Adrenal gland (tissue), 12 donors: Measurements from ENCODE around the gene TOP2A. TPM values are rescaled to one million over a fixed set of nuclear protein-coding genes. Genes with fewer than 3 reads are reported as not detected.

Experiments
- DNase-seq, 7 donors: peaks; one replicate each; pipeline ENCODE4 v3.0.0-alpha.2; 2019 to 2020
- H3K27ac ChIP-seq, 5 donors: fragments of 200-600 bp; sonication (generic) in 4 of 5; 1 replicate in 3 of 5; 2 replicates in 2 of 5; pipeline versions ENCODE4 v1.5.1 to v1.8.0; 2016 to 2020; ENCODE audit warnings: mild to moderate bottlenecking in 1 of 5
- H3K27me3 ChIP-seq: fragments of 200-600 bp; 2 replicates; pipeline ENCODE4 v1.8.0; 2021
- H3K36me3 ChIP-seq, 2 donors: fragments of 200-600 bp; replicated peaks in 1 of 2; 1 replicate in 1 of 2; 2 replicates in 1 of 2; pipeline versions ENCODE4 v1.5.1 to v1.8.0; 2018 to 2022
- H3K4me1 ChIP-seq, 2 donors: fragments of 200-600 bp; replicated peaks in 1 of 2; 1 replicate in 1 of 2; 2 replicates in 1 of 2; pipeline versions ENCODE4 v1.5.1 to v1.8.0; 2018 to 2021
- H3K4me3 ChIP-seq, 4 donors: fragments of 200-600 bp; sonication (generic) in 3 of 4; one replicate each; pipeline ENCODE4 v1.5.1; 2016 to 2018
- H3K9me3 ChIP-seq, 3 donors: fragments of 200-600 bp; sonication (generic) in 1 of 3; replicated peaks in 1 of 3; 1 replicate in 2 of 3; 2 replicates in 1 of 3; pipeline versions ENCODE4 v1.5.1 to v1.8.0; 2016 to 2021
- POLR2A ChIP-seq, 2 donors: fragments of 450-650 bp; IDR thresholded peaks; one replicate each; pipeline ENCODE4 v1.6.1; 2017; ENCODE audit warnings: antibody characterized with exemption in 2 of 2, mild to moderate bottlenecking in 2 of 2, moderate library complexity in 1 of 2
- WGBS, 4 donors: extraction: QIAGEN DNeasy Blood & Tissue Kit in 2 of 4; methylation state at CpG; one replicate each; pipeline versions ENCODE4 v1.1.5 to v1.1.7; 2013 to 2017; 5-methylcytosine and 5-hydroxymethylcytosine counted together
- intact Hi-C, 2 donors: fragments of 100-400 bp; cut with DNase I; formaldehyde crosslinking; loops; one replicate each; pipeline versions ENCODE4 v1.14.1 to v1.15.0; 2022 to 2023
- polyA plus RNA-seq, 3 donors: library from polyadenylated mRNA; stranded (reverse); fragments of 200-250 nt in 2 of 3; fragments of 350-450 nt in 1 of 3; fragmentation: Illumina TruSeq in 1 of 3; extraction: RNeasy Lipid Tissue Mini Kit (QIAGEN cat#74804) in 1 of 3; gene quantifications; one replicate each; pipeline ENCODE4 v1.2.3, GENCODE V29; 2013 to 2014
- total RNA-seq, 9 donors: library from RNA; depleted of rRNA in 4 of 9; stranded (reverse); fragments of >200 nt in 4 of 9; fragments of 120-200 nt in 1 of 9; fragmentation: NEBNext Ultra II Directional in 1 of 9; extraction: Animal tissue kit (Norgen Biotek cat#: 25700) in 1 of 9; gene quantifications; one replicate each; pipeline versions ENCODE4 v1.1.0 to v1.2.4, GENCODE V29; 2013 to 2023
- TF ChIP-seq, protein P1 (sequence below), 6 experiments: fragments of 450-650 bp in 4 of 6; fragments of 200-600 bp in 2 of 6; sonication (generic) in 1 of 6; IDR thresholded peaks; 1 replicate in 5 of 6; 2 replicates in 1 of 6; pipeline versions ENCODE4 v1.5.1 to v1.8.0; 2016 to 2021; ENCODE audit warnings: antibody characterized with exemption in 6 of 6, mild to moderate bottlenecking in 2 of 6, moderate library complexity in 1 of 6
- donor health status: healthy with polysubstance abuse.
- donor health status: Bipolar disorder and iron deficiency.
- donor health status: DM: yes; HTN: yes; CAD: no.
- donor health status: DM: no; HTN: no; CAD: no.
- donor health status: DM: no; HTN: no; CAD: no.
- donor health status: DM: yes; HTN: yes; CAD: no.

Gene TOP2A
- total and polyA plus RNA-seq, 12 donors: 0.32 to 51.1 (median 3.8) TPM

- H3K4me3 ChIP-seq: no peak overlapping the region
- peak overlapping the region in 2 of 5 donors; percentile 3 to 50 for H3K27ac ChIP-seq
- H3K27me3 ChIP-seq: no peaks in the 10 kb centered on the region
- TF ChIP-seq, protein P1, sequence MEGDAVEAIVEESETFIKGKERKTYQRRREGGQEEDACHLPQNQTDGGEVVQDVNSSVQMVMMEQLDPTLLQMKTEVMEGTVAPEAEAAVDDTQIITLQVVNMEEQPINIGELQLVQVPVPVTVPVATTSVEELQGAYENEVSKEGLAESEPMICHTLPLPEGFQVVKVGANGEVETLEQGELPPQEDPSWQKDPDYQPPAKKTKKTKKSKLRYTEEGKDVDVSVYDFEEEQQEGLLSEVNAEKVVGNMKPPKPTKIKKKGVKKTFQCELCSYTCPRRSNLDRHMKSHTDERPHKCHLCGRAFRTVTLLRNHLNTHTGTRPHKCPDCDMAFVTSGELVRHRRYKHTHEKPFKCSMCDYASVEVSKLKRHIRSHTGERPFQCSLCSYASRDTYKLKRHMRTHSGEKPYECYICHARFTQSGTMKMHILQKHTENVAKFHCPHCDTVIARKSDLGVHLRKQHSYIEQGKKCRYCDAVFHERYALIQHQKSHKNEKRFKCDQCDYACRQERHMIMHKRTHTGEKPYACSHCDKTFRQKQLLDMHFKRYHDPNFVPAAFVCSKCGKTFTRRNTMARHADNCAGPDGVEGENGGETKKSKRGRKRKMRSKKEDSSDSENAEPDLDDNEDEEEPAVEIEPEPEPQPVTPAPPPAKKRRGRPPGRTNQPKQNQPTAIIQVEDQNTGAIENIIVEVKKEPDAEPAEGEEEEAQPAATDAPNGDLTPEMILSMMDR (IDR thresholded peaks at IDR 0.05): no peak
- no peak for TF ChIP-seq POLR2A (IDR thresholded peaks at IDR 0.05)
- DNase-seq: peak in 4 of 7 donors; percentile 19 to 65 (median 34)
- WGBS, 4 donors: 59 to 74% (median 69%) methylated on average over 15 to 30 of the region's 30 CpGs
- H3K36me3 ChIP-seq: peaks cover 0 to 37% of the 10 kb centered on the region in 2 donors
- intact Hi-C loops: loop anchor here in 1 of 2 donors (2.0 to 10.0 kb wide), 2 partner anchors 50 to 160 kb away; no protein-coding TSS in a partner anchor
- peaks cover 7 to 44% of the 10 kb centered on the region in 2 donors for H3K4me1 ChIP-seq
- H3K9me3 ChIP-seq: no peaks in the 10 kb centered on the region
Observed at GRCh38 chr17:40354221-40355122, 63.2 kb downstream of the TOP2A start.

DNA sequence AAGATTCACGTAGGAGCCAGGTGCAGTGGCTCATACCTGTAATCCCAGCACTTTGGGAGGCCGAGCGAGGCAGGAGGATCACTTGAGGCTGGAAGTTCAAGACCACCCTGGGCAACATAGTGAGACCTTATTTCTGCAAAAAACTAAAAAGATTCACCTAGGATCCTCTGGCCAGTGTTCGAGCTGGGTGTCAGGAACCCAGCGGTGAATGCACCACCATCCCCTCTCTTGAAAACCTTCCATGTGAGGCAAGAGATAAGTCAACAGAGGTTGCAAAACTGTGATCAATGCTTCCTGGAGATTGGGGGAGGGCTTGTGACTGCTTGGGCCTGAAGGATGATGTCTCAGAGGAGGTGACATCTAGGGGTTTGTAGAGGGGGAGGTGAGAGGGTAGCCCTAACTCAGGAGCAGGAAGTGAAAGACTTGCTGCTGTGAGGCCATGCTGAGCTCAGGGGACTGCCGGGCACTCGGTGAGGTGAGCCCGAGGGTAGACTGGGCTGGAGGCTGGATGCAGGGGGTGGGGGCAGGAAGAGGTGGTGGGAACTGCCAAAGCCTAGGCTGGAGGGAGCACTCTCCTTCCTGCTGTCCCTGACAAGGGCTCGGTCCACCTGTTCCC lies 64.8 kb downstream of the TOP2A start:
- H3K4me1 ChIP-seq: peaks cover 22 to 52% of the 10 kb centered on the region in 2 donors
- no peak for TF ChIP-seq POLR2A (IDR thresholded peaks at IDR 0.05)
- TF ChIP-seq, protein P1 (IDR thresholded peaks at IDR 0.05): no peak
- WGBS, 4 donors: 68 to 81% (median 75%) methylated on average over 9 of the region's 9 CpGs
- intact Hi-C loops: loop anchor here (2.0 to 10.0 kb wide), 3 partner anchors 42 to 158 kb away; no protein-coding TSS in a partner anchor
- peak overlapping the region in 2 of 5 donors; percentile 72 to 100 for H3K27ac ChIP-seq
- DNase-seq: peak in 2 of 7 donors; percentile 32 to 62
- H3K36me3 ChIP-seq: peaks cover 0 to 46% of the 10 kb centered on the region in 2 donors
- H3K9me3 ChIP-seq: no peaks in the 10 kb centered on the region
- H3K4me3 ChIP-seq: no peak overlapping the region
- no peaks in the 10 kb centered on the region for H3K27me3 ChIP-seq

GRCh38 chr17:40352237-40352778 lies 65.4 kb downstream of the TOP2A start:
- Histone ChIP-seq H3K4me1 (peaks cover 28 to 57% of the 10 kb centered on the region in 2 donors), H3K36me3 (peaks cover 0 to 46% of the 10 kb centered on the region in 2 donors), H3K27ac (peak overlapping the region in 3 of 5 donors; percentile 1 to 100 (median 72)), H3K9me3 (no peaks in the 10 kb centered on the region), H3K27me3 (no peaks in the 10 kb centered on the region), H3K4me3 (no peak overlapping the region)
- 54 to 63% (median 61%) methylated on average over 6 to 7 of the region's 7 CpGs for WGBS, 4 donors
- peak in 5 of 7 donors; percentile 23 to 66 (median 32) for DNase-seq
- TF ChIP-seq POLR2A (IDR thresholded peaks at IDR 0.05): no peak
- TF ChIP-seq, protein P1 (IDR thresholded peaks at IDR 0.05): no peak
- intact Hi-C loops: loop anchor here (2.0 to 10.0 kb wide), 3 partner anchors 42 to 158 kb away; no protein-coding TSS in a partner anchor
